IMR-90 (cell line): ENCODE results near the gene GNL2. TPM values are rescaled to one million over a fixed set of nuclear protein-coding genes. Genes with fewer than 3 reads are reported as not detected.

Experiments used
- ATAC-seq: fragments of 200-7000 bp; cut with Tn5 transposase; 2 replicates; pipeline ENCODE4 v1.9.1; 2020; ENCODE audit warnings: low read depth, mild to moderate bottlenecking, moderate library complexity
- BruUV-seq: library from RNA; stranded (reverse); fragments of 400-500 nt; replicated peaks from 2 replicates; lab custom pipeline; 2021; lab: Mats Ljungman, UMichigan
- CTCF ChIA-PET: fragments of 300-600 bp; formaldehyde crosslinking; extraction: SDS; loops from one replicate; lab custom pipeline; 2021; ENCODE audit warnings: antibody characterized with exemption; lab: Yijun Ruan, JAX
- POLR2A ChIA-PET: fragments of 300-600 bp; sonication (Branson Sonifier 250); formaldehyde crosslinking; loops from one replicate; lab custom pipeline; 2022; ENCODE audit warnings: antibody characterized with exemption; ENCODE audit not compliant: unreplicated experiment; lab: Charles Lee
- DNase-seq: peaks from one replicate; pipeline ENCODE4 v3.0.0; 2013
- H2AFZ ChIP-seq: replicated peaks from 2 replicates; pipeline ENCODE3; 2013; ENCODE audit warnings: low read length, mild to moderate bottlenecking; ENCODE audit not compliant: poor library complexity
- H2AK5ac ChIP-seq: 2 replicates; pipeline ENCODE4 v1.6.1; 2013; ENCODE audit warnings: low read depth, low read length, inconsistent platforms
- H2AK9ac ChIP-seq: replicated peaks from 2 replicates; pipeline ENCODE3; 2013; ENCODE audit warnings: mild to moderate bottlenecking, low read depth, low read length, moderate library complexity; ENCODE audit not compliant: poor library complexity
- H2BK120ac ChIP-seq: 2 replicates; pipeline ENCODE4 v1.6.1; 2013; ENCODE audit warnings: low read depth, low read length, inconsistent platforms
- H2BK15ac ChIP-seq: 3 replicates; pipeline ENCODE4 v1.6.1; 2013; ENCODE audit warnings: low read depth, low read length, inconsistent platforms
- H2BK20ac ChIP-seq: 2 replicates; pipeline ENCODE4 v1.6.1; 2013; ENCODE audit warnings: low read depth, mild to moderate bottlenecking, inconsistent platforms, low read length, moderate library complexity
- H2BK5ac ChIP-seq: 2 replicates; pipeline ENCODE4 v1.6.1; 2013; ENCODE audit warnings: mild to moderate bottlenecking, low read depth, low read length, inconsistent platforms; ENCODE audit not compliant: poor library complexity, severe bottlenecking
- H3K14ac ChIP-seq: replicated peaks from 2 replicates; pipeline ENCODE4 v1.6.1; 2013; ENCODE audit warnings: low read depth, low read length, inconsistent platforms
- H3K18ac ChIP-seq: 2 replicates; pipeline ENCODE4 v1.6.1; 2013; ENCODE audit warnings: low read depth, low read length, control low read depth
- H3K23ac ChIP-seq: 2 replicates; pipeline ENCODE4 v1.6.1; 2013; ENCODE audit warnings: low read depth, low read length, inconsistent platforms
- H3K27ac ChIP-seq: 2 replicates; pipeline ENCODE4 v1.5.1; 2013; ENCODE audit warnings: mild to moderate bottlenecking, control low read depth, low read length; ENCODE audit not compliant: insufficient read depth
- H3K27me3 ChIP-seq: 2 replicates; pipeline ENCODE4 v1.6.1; 2013; ENCODE audit warnings: low read length; ENCODE audit not compliant: control insufficient read depth, insufficient read depth
- H3K36me3 ChIP-seq: 2 replicates; pipeline ENCODE4 v1.6.1; 2013; ENCODE audit warnings: low read length, mixed read lengths; ENCODE audit not compliant: control insufficient read depth, insufficient read depth
- H3K4ac ChIP-seq: 2 replicates; pipeline ENCODE4 v1.6.1; 2013; ENCODE audit warnings: low read depth, low read length, inconsistent platforms
- H3K4me1 ChIP-seq: 2 replicates; pipeline ENCODE4 v1.6.1; 2013; ENCODE audit warnings: low read length, mixed read lengths; ENCODE audit not compliant: control insufficient read depth, insufficient read depth
- H3K4me2 ChIP-seq: 2 replicates; pipeline ENCODE4 v1.6.1; 2013; ENCODE audit warnings: low read depth, mild to moderate bottlenecking, control low read depth, low read length, moderate library complexity
- H3K4me3 ChIP-seq: 2 replicates; pipeline ENCODE4 v1.5.1; 2013; ENCODE audit warnings: low read depth, mild to moderate bottlenecking, control low read depth, low read length, moderate library complexity; ENCODE audit not compliant: insufficient read depth
- H3K56ac ChIP-seq: 2 replicates; pipeline ENCODE4 v1.6.1; 2013; ENCODE audit warnings: low read length, inconsistent platforms; ENCODE audit not compliant: insufficient read depth; ENCODE audit errors: extremely low read depth
- H3K79me1 ChIP-seq, 2 experiments: 2 replicates each; pipeline ENCODE4 v1.6.1; 2013; ENCODE audit warnings: low read length in 2 of 2, inconsistent platforms in 1 of 2, low read depth in 1 of 2
- H3K9ac ChIP-seq: 2 replicates; pipeline ENCODE4 v1.6.1; 2013; ENCODE audit warnings: low read depth, low read length, control low read depth
- H3K9me1 ChIP-seq: 2 replicates; pipeline ENCODE4 v1.6.1; 2013; ENCODE audit warnings: low read length, inconsistent platforms; ENCODE audit not compliant: insufficient read depth
- H3K9me3 ChIP-seq: 2 replicates; pipeline ENCODE4 v1.6.1; 2013; ENCODE audit warnings: low read length; ENCODE audit not compliant: control insufficient read depth, insufficient read depth
- H4K20me1 ChIP-seq: 2 replicates; pipeline ENCODE4 v1.6.1; 2013; ENCODE audit warnings: low read length, inconsistent platforms; ENCODE audit not compliant: insufficient read depth
- H4K5ac ChIP-seq: 2 replicates; pipeline ENCODE4 v1.6.1; 2013; ENCODE audit warnings: mild to moderate bottlenecking, low read depth, low read length, control low read depth
- H4K8ac ChIP-seq, 2 experiments: 2 replicates each; pipeline ENCODE4 v1.6.1; 2013; ENCODE audit warnings: low read depth in 2 of 2, low read length in 2 of 2, control low read depth in 1 of 2, inconsistent platforms in 1 of 2
- H4K91ac ChIP-seq: 2 replicates; pipeline ENCODE4 v1.6.1; 2013; ENCODE audit warnings: low read depth, low read length, inconsistent platforms; ENCODE audit not compliant: insufficient read depth
- BHLHE40 ChIP-seq: fragments of 150-350 bp; IDR thresholded peaks from 2 replicates; pipeline ENCODE4 v1.6.1; 2016; ENCODE audit warnings: mild to moderate bottlenecking, low read depth, low read length
- CHD1 ChIP-seq: IDR thresholded peaks from 2 replicates; pipeline ENCODE4 v1.6.1; 2012; ENCODE audit warnings: low read depth, low read length, improper control_type of control experiment
- MAFK ChIP-seq: IDR thresholded peaks from 2 replicates; pipeline ENCODE4 v1.6.1; 2012; ENCODE audit warnings: low read depth, low read length, improper control_type of control experiment
- MAZ ChIP-seq: IDR thresholded peaks from 2 replicates; pipeline ENCODE4 v1.6.1; 2012; ENCODE audit warnings: low read depth, mild to moderate bottlenecking, low read length, improper control_type of control experiment, moderate library complexity, borderline replicate concordance
- MXI1 ChIP-seq: IDR thresholded peaks from 2 replicates; pipeline ENCODE4 v1.6.1; 2012; ENCODE audit warnings: low read depth, mild to moderate bottlenecking, low read length, moderate library complexity, borderline replicate concordance
- RFX5 ChIP-seq: IDR thresholded peaks from 2 replicates; pipeline ENCODE4 v1.8.0; 2012; ENCODE audit warnings: low read depth, mild to moderate bottlenecking, low read length, moderate library complexity
- SMC3 ChIP-seq: fragments of 150-350 bp; IDR thresholded peaks from 2 replicates; pipeline ENCODE4 v1.6.1; 2016; ENCODE audit warnings: low read depth, mild to moderate bottlenecking, antibody characterized with exemption, low read length, moderate library complexity
- WGBS, 2 experiments: methylation state at CpG; one replicate each; pipeline versions ENCODE4 v1.1.5 to v1.1.7; 2013; ENCODE audit warnings: missing lambda C conversion rate in 2 of 2; ENCODE audit not compliant: insufficient read length in 1 of 2; ENCODE audit errors: extremely low coverage in 2 of 2; 5-methylcytosine and 5-hydroxymethylcytosine counted together
- dilution Hi-C: fragments of 300-500 bp; cut with HindIII; formaldehyde crosslinking; loops from one replicate; pipeline ENCODE4 v1.14.3; 2018; ENCODE audit warnings: low sequenced_read_pairs; ENCODE audit not compliant: unreplicated experiment
- in situ Hi-C: fragments of 300-500 bp; cut with MboI; formaldehyde crosslinking; loops from 3 replicates; pipeline ENCODE4 v1.14.3; 2019; ENCODE audit warnings: low sequenced_read_pairs, inconsistent platforms, mixed read lengths
- intact Hi-C: fragments of 100-400 bp; cut with micrococcal nuclease; formaldehyde crosslinking; loops from 2 replicates; pipeline ENCODE4 v1.10.0; 2022
- polyA plus RNA-seq, 3 experiments: library from polyadenylated mRNA; depleted of rRNA; stranded (reverse); fragments of >200 nt; gene quantifications; 2 replicates each; pipeline ENCODE4 v1.2.3, GENCODE V29; 2012; ENCODE audit warnings: low replicate concordance in 1 of 3
- total RNA-seq: library from RNA; depleted of rRNA; stranded (reverse); fragments of >200 nt; gene quantifications from 2 replicates; pipeline ENCODE4 v1.2.3, GENCODE V29; 2012
- TF ChIP-seq, protein P1 (sequence below): conservative IDR thresholded peaks from 2 replicates; pipeline ENCODE4 v1.5.1; 2012; ENCODE audit warnings: mild to moderate bottlenecking, low read depth, low read length, improper control_type of control experiment
- TF ChIP-seq, protein P2 (sequence below): fragments of 150-350 bp; IDR thresholded peaks from 2 replicates; pipeline ENCODE4 v1.6.1; 2017; ENCODE audit warnings: mild to moderate bottlenecking, antibody characterized with exemption, low read length, low read depth

The GNL2 gene
- total and polyA plus RNA-seq, 2 of the 4 experiments (the other 2 are of a cell fraction) = 42.9 to 77.4 TPM

DNA sequence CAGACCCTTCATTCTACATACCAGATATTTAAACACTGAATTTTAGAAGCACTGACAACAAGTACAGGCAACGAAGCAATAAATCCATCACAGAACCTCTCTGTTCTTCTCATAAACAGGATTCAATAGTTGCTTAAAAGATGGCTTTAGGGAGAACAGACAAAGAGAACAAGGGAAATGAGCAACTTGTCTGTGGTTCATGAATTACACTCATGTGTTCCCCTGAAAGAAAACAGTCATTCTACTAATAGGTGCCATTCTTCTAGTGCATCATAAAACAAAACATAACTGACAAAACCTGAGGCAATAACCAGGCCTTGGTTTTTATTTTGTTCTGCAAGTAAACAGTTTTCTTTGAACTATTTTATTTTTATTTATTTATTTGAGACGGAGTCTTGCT is 6.8 kb downstream of the GNL2 start:
- Histone ChIP-seq H3K9me1 (no peaks in the 10 kb centered on the region), H2BK15ac (no peak overlapping the region), H3K27me3 (no peaks in the 10 kb centered on the region), H3K36me3 (peaks cover 27% of the 10 kb centered on the region), H2BK20ac (no peak overlapping the region), H3K9ac (no peak overlapping the region), H2AK9ac (no peak overlapping the region), H3K27ac (no peak overlapping the region), H3K79me1 (peaks cover 10 to 35% of the 10 kb centered on the region in 2 experiments), H3K4me2 (no peak overlapping the region), H2BK5ac (no peak overlapping the region), H3K14ac (no peak overlapping the region), H3K4ac (no peak overlapping the region), H2BK120ac (no peak overlapping the region), H3K18ac (no peak overlapping the region), H3K4me1 (no peaks in the 10 kb centered on the region; the same call in 1 of the 2 replicates), H4K5ac (no peak overlapping the region), H3K23ac (no peak overlapping the region), H3K4me3 (no peak overlapping the region), H4K8ac (no peak overlapping the region), H4K20me1 (peaks cover 7% of the 10 kb centered on the region; the same call in 1 of the 2 replicates), H4K91ac (no peak overlapping the region), H3K56ac (no peak overlapping the region), H2AK5ac (no peak overlapping the region), H3K9me3 (no peaks in the 10 kb centered on the region), H2AFZ (no peak overlapping the region)
- DNase-seq (no peak), ATAC-seq (no peak)
- intact Hi-C loops = loop anchor here (5.0 kb wide), 1 partner anchor 82 kb away; no protein-coding TSS in a partner anchor
- CTCF ChIA-PET = no interaction called here
- WGBS, 2 experiments = no CpG with 5 or more reads among the region's 2 CpGs
- in situ Hi-C loops = loop anchor here (25.0 kb wide), 1 partner anchor 423 kb away; the partner anchor contains the start of genes FHL3 and UTP11
- no TSS peak for BruUV-seq
- TF ChIP-seq CHD1 = no peak
- TF ChIP-seq, protein P1, sequence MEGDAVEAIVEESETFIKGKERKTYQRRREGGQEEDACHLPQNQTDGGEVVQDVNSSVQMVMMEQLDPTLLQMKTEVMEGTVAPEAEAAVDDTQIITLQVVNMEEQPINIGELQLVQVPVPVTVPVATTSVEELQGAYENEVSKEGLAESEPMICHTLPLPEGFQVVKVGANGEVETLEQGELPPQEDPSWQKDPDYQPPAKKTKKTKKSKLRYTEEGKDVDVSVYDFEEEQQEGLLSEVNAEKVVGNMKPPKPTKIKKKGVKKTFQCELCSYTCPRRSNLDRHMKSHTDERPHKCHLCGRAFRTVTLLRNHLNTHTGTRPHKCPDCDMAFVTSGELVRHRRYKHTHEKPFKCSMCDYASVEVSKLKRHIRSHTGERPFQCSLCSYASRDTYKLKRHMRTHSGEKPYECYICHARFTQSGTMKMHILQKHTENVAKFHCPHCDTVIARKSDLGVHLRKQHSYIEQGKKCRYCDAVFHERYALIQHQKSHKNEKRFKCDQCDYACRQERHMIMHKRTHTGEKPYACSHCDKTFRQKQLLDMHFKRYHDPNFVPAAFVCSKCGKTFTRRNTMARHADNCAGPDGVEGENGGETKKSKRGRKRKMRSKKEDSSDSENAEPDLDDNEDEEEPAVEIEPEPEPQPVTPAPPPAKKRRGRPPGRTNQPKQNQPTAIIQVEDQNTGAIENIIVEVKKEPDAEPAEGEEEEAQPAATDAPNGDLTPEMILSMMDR = no peak
- no peak for TF ChIP-seq RFX5
- TF ChIP-seq, protein P2, sequence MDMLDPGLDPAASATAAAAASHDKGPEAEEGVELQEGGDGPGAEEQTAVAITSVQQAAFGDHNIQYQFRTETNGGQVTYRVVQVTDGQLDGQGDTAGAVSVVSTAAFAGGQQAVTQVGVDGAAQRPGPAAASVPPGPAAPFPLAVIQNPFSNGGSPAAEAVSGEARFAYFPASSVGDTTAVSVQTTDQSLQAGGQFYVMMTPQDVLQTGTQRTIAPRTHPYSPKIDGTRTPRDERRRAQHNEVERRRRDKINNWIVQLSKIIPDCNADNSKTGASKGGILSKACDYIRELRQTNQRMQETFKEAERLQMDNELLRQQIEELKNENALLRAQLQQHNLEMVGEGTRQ = no peak
- TF ChIP-seq BHLHE40 = no peak
- TF ChIP-seq SMC3 = no peak
- no peak for TF ChIP-seq MAFK
- TF ChIP-seq MAZ = no peak
- no peak for TF ChIP-seq MXI1
- POLR2A ChIA-PET = no interaction called here
- dilution Hi-C loops = no loop called here
